PFSK-1 (cell line): ENCODE data around the gene CTDSP2.

Experiments used
- POLR2AphosphoS5 ChIP-seq: IDR thresholded peaks from 2 replicates; pipeline ENCODE4 v1.6.1; 2012; ENCODE audit warnings: low read depth, mild to moderate bottlenecking, control low read depth, low read length, moderate library complexity
- REST ChIP-seq, 2 experiments: IDR thresholded peaks; 2 replicates each; pipeline versions ENCODE4 v1.6.1 to v1.8.0; 2011 to 2012; ENCODE audit warnings: low read depth in 2 of 2, low read length in 2 of 2, control low read depth in 1 of 2, inconsistent platforms in 1 of 2, mild to moderate bottlenecking in 1 of 2, moderate library complexity in 1 of 2; ENCODE audit not compliant: insufficient read depth in 1 of 2
- TAF1 ChIP-seq: IDR thresholded peaks from 2 replicates; pipeline ENCODE4 v1.6.1; 2012; ENCODE audit warnings: low read length, control low read depth, borderline replicate concordance; ENCODE audit not compliant: insufficient read depth

- TF ChIP-seq POLR2AphosphoS5 (peak; percentile 47), REST (IDR thresholded peaks at IDR 0.05; ENCODE audit: insufficient read depth in 1 of 2, low read depth in 2 of 2, low read length in 2 of 2) (0 out of 4 replicates have a peak, but pooled peaks of 1 of the 2 experiments have one; percentile 37), TAF1 (no peak)
Observed at GRCh38 chr12:57844709-57845477, 1.6 kb downstream of the CTDSP2 start.
